ENCODE data around the gene THRSP.

- TF ChIP-seq, protein P1, sequence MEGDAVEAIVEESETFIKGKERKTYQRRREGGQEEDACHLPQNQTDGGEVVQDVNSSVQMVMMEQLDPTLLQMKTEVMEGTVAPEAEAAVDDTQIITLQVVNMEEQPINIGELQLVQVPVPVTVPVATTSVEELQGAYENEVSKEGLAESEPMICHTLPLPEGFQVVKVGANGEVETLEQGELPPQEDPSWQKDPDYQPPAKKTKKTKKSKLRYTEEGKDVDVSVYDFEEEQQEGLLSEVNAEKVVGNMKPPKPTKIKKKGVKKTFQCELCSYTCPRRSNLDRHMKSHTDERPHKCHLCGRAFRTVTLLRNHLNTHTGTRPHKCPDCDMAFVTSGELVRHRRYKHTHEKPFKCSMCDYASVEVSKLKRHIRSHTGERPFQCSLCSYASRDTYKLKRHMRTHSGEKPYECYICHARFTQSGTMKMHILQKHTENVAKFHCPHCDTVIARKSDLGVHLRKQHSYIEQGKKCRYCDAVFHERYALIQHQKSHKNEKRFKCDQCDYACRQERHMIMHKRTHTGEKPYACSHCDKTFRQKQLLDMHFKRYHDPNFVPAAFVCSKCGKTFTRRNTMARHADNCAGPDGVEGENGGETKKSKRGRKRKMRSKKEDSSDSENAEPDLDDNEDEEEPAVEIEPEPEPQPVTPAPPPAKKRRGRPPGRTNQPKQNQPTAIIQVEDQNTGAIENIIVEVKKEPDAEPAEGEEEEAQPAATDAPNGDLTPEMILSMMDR (IDR thresholded peaks at IDR 0.05), result no peak
- TF ChIP-seq POLR2A (IDR thresholded peaks at IDR 0.05) (no peak), EP300 (IDR thresholded peaks at IDR 0.05) (no peak)
Observed at GRCh38 chr11:78048561-78048960, 15.1 kb upstream of the THRSP start.

All from suprapubic skin (tissue), 3 donors.